NOMO-1 treated with DMSO at 0.1 percent for 48 hours (cell line): Measurements from ENCODE around the gene ZDHHC7.

Source experiments
- DNase-seq: peaks from one replicate; lab custom pipeline; 2025; ENCODE audit not compliant: unreplicated experiment; lab: John Stamatoyannopoulos, UW

Gene ZDHHC7

GRCh38 chr16:84965428-84966415 is 45.6 kb downstream of the ZDHHC7 start:
- no peak for DNase-seq

DNA sequence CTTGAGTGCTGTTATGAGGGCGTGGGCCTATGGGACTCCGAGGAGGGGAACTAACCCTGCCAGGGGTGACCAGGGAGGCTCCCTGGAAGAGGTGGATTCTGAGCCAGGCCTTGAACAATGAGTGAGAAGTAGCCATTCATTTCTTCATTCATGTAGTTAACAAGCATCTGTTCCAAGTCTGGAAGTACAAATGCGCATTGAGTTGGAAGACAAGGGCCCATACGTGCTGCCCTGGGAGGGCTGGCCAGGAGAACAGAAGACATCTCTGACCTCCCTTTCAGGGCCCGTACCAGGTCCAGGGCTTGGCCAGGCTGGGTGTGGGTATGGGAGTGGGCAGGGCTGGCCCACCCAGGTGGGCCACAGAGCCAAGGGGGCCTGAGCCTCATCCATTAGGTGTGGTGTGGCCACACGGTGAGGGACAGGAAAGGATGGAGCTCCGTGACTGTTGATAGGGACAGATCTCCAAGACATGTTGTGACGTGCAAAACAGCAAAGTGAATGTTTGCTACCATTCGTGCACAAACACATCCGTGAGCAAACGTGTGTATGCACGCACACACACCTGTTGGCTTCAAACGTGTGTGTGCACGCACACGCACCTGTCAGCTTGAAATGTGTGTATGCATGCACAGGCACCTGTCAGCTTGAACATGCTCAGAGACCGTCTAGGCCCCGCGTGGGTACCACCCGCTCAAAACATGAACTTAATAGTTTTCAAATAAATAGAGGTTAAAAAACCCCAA is 46.8 kb downstream of the ZDHHC7 start:
- no peak for DNase-seq

DNA sequence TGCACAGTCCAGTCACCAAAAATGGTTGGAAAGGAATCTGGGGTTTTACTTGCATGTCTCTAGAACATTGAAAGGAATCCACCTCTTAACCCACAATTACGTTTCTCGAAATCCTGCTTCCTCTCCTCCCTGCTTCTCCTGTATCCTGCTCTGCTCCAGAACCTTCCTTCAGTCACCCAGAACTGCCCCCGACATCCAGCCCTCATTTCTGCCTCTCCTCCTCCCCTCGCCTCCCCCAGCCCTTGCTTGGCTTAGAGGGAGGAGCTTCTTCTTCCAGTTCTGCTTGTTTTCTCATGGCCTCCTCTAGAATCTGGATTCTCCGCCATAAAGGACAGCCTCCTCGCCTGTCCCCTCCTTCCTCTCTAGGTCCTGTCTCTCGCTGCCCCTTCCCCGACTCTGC is 48.3 kb downstream of the ZDHHC7 start:
- no peak for DNase-seq

- no peak for DNase-seq
These were observed 50.4 kb downstream of the ZDHHC7 start for GRCh38 chr16:84960942-84961341.

GRCh38 chr16:84959784-84960417 is 51.4 kb downstream of the ZDHHC7 start:
- no peak for DNase-seq

GRCh38 chr16:84959045-84959576 is 52.2 kb downstream of the ZDHHC7 start:
- DNase-seq, result no peak

DNA sequence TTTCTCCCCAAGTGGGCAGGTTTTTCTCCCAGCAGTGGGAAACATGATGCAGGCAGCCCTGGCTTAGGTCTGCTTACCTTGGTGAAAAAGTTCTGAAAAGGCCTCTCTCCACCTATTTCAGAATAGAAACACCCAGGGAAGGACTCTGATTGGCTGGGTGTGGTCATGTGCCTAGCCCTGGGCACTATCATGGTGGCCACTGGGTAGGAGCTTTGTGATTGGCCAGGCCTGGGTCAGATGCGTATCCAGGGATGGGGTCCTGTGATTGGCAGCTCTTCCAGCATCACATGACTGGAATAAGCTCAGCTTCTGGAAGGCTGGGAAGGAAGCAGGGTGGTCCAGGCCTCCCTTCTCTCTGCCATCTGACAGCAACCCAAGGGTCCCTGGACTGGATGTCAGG is 53.5 kb downstream of the ZDHHC7 start:
- DNase-seq, result no peak

DNA sequence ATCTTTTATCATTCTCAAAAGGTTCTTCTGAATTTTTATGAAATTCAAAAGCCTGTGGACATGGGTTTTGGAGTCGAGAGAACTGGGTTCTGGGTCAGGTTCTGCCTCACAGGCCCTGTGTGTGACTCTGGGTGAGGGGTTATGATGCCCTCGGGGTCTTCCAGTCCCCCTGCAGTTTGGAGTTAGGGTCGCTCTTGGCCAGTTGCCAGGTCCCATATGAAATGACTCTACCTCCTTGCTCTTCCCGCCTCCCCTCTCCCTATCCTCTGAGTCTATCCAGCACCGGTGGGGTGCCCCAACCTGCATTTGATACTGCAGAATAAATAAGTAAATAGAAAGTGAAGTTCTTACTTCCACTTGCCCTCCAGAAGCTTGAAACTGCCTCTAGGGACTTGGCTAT is 54.1 kb downstream of the ZDHHC7 start:
- no peak for DNase-seq

DNA sequence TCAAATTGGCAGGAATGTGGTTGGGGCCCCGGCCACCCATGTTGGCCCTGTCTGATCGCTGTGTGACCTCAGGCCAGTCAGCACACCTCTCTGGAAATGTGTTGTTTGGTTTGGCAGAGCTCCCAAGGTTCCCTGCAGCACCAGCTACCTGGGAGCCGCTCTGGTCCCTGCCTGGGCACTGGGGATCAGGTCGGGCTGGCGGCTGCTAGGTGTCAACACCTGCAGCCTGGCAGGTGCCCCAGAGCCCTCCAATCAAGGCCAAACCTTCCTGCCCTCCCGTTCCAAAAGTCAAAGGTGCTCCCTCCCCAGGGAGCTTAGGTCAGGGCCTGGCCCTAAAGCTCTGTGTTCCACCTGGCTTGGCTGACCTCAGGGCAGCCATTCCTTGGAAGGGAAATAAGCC is 55.9 kb downstream of the ZDHHC7 start:
- no peak for DNase-seq

DNA sequence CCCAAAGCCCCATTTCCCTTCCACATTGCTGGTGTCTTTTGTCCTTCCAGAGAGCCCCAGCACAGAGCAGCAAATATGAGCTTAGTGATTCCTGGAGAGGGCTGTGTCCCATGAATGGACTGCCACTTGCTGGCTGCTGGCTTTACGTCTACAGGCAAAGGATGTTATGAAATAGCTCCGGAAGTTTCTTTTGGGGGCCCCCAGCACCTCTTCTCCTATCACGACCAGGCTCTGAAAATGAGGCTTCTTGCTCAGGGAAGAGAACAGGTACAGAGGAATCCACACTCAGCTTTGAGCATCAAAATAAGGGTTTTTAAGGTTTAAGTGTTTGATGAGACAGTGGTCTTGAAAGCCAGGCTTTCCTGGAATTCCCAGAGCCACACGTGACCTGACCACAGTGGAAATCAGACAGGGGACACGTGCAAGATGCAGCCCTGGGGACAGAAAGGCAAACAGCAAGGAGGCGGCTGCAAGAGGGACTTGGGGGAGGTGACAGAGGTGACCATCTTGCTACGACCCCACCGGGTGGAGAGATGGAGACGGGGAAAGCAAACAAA is 58.1 kb downstream of the ZDHHC7 start:
- peak; percentile 38 for DNase-seq

GRCh38 chr16:84952335-84953189 is 58.8 kb downstream of the ZDHHC7 start:
- peak; percentile 74 for DNase-seq

DNA sequence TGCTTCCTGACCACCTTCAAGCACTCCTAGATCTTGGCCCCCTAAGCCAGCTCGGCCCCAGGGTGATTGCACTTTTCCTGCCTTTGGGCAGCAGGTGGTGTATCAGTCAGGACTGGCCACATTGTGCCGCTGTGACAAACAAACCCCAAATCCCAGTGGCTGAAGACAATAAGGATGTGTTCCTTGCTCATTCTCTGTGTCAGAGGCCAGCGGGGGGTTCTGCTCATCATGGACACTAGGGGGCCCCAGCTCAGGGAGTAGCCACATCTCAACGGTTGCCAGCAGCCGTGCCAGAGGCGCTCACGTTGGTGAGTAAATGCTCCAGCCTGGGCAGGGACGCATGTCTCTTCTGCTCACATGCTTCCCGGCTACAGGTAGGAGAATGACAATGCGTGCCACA is 60.4 kb downstream of the ZDHHC7 start:
- DNase-seq, result no peak

- DNase-seq, result no peak
These were observed 61.4 kb downstream of the ZDHHC7 start for GRCh38 chr16:84949772-84950436.

GRCh38 chr16:84948851-84949610 is 62.3 kb downstream of the ZDHHC7 start:
- no peak for DNase-seq

GRCh38 chr16:84947996-84948850 is 63.1 kb downstream of the ZDHHC7 start:
- DNase-seq, result no peak

- DNase-seq, result peak; percentile 77
These were observed 64.3 kb downstream of the ZDHHC7 start for GRCh38 chr16:84947022-84947421.

DNA sequence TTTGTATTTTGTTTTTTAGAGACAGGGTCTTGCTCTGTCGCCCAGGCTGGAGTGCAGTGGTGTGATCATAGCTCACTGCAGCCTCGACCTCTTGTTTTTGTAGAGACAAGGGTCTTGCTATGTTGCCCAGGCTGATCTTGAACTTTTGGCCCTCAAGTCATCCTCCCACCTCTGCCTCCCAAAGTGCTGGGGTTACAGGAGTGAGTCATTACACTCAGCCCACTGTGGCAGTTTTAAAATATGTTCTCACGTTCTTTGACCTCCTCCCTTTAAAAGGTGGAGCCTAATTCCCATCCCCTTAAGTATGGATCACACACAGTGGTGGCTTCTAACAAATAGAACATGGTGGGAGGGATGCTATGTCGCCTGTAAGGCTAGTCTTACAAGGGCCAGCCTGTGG is 67.7 kb downstream of the ZDHHC7 start:
- DNase-seq, result no peak

DNA sequence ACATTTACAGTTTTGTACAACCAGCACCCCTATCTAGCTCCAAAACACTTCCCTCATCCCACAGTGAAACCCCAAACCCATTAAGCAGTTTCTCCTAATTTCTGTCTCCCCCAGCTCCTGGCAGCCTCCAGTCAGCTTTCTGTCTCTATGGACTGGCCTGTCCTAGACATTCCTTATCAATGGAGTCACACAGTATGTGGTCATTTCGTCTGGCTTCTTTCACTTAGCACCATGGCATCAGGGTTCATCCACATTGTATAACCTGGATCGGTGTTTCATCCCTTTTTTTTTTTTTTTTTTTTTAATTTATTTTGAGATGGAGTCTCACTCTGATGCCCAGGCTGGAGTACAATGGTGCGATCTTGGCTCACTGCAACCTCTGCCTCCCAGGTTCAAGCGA is 68.5 kb downstream of the ZDHHC7 start:
- no peak for DNase-seq
